Hematopoietic multipotent progenitor cell treated with erythropoietin and hydrocortisone succinate and interleukin-3 and kit ligand, for 15 days (in vitro differentiated cells): ENCODE results near the gene BRD4.

Experiments used
- DNase-seq: peaks from one replicate; pipeline ENCODE4 v3.0.0-alpha.2; 2015; ENCODE audit warnings: low spot score

The BRD4 gene

DNA sequence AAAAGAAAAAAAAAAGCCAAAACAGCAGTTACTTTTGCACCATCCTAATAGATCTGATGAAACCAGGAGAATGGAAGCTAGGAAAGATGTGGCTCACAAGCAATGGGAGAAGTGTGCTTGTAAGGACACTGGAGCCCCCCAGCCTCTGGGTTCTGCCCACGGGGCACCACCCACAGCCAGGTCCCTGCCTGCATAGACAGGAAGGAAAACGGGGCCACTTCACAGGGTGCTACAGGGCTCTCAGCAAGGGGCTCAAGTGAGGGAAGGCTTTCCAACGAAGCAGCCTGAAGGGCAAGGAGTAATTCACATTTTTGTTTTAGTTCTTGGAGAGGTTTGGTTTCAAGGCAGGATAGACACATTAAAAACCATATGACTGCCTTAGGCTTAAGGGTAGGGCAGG lies 42.7 kb downstream of the BRD4 start:
- no peak for DNase-seq

DNA sequence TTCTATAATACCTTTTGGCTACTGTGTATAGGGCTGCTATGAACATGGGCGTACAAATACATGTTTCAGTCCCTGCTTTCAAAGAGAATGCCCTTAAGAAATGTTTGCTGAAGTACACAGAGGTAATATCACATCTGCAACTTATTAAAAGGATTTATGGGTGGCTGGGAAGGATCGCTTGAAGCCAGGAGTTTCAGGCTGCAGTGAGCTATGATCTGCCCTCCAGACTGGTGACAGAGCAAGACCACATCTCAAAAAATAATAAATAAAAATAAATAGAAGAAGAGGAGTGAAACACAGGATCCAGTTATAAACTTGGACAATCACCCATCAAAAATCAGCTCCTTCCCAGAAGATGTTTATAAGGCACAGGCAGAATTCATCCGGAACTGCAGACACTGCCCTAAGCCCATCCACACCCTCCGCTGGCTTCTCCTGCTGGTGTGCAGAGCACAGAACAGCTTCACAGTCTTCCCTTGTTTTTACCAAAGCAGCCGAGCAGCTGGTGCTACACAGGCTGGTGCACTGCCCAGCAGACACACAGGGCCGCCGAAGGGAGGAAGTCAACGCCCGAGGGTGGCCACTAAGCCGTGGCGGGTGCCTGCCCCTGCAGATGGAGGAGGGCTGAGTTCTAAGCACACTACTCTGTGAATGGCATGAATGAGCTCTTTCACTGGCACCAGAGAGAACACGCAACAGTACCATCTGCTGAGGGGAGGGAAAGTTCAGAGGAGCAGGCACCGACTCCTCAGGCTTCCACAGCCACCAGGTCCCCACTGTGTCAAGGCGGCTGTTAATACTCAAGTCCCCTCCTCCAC lies 44.0 kb downstream of the BRD4 start:
- DNase-seq, result no peak

DNA sequence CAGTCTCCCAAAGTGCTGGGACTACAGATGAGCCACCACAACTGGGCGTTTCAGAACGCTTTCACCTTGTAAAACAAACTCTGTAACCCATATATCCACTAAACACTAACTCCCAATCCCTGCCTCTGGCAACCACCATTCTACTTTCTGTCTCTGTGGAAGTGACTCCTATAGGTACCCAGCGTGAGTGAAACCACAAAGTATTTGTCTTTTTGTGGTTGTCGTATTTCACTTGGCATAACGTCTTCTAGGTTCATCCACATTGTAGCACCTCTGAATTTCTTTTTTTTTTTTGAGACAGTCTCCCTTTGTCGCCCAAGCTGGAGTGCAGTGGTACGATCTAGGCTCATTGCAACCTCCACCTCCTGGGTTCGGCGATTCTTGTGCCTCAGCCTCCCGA lies 44.8 kb downstream of the BRD4 start:
- no peak for DNase-seq

DNA sequence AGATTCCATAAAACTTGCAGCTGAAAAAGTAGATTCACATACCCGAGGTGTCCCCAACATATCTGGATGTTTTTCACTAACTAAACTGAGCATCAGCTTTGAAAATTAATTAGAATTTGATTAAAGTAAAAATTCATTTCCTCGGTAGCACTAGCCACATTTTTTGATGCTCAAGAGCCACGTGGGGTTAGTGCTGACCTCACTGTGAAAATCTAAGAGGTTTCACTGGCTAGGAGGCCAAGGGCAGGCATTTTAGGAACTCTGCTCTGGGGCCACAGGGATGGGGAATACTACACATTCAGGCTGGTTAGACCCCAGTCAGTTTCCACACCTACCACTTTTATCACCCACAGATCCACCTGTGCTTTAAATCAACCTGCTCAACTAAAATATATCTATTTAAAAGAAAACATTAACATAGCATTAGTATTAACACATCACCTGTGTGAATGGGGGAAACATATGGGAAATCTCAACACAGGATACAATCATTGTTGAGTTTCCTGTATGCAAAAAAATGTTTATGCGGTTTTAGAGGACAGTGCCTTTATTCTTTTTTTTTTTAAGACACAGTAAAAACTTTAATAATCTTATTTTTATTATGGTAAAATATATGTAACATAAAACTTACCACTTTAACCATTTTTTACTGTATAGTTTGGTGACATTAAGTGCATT lies 45.5 kb downstream of the BRD4 start:
- no peak for DNase-seq

DNA sequence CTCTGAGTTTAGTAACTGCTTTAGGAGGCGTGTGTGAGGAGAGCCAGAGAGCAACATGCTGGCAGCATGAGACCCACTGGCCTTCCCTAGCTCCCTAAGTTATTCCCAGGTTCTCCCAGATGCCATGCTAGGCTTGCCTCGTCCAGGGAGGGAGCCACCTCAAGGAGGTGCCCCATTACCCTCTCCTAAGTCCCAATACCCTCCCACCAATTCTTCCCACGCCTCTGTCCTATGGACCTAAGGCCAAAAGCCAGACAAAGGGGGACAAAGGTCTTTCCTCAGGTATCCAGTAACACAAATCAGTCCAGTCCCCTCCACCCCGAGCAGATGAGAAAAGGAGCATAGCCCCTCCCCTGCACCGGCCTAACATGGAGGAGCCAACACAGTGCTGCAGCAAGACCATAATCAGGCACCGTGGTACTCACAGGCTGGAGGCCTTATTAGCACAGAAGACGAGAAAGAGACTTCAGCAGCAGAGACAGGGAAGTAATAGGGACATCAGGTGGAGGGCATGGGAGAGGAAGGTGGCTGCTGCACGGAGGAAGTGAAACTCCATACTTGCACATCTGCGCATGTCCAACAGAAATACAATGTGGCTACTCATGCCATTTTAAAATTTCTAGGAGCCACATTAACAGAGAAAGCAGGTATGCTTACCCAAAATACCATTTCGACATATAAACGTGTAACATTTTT lies 46.3 kb downstream of the BRD4 start:
- DNase-seq, result no peak

DNA sequence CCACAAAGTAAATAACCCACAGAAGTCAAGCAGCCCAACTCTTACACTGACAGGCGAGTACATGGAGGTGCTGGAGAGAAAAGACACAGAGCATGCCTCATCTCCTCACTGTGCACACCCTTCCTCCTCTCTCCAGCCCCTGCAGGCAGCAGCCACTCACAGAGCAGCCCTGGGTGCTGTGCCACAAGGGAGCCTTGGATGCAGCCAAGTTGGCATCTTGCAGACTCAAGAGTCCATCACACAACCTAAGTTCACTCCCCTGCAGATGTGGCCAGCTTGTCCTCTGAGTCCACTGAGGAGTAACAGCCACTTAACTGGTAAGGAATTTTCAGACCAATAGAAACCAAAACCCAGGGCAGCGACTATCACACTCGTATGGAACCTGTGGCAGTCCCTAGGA lies 47.4 kb downstream of the BRD4 start:
- no peak for DNase-seq

DNA sequence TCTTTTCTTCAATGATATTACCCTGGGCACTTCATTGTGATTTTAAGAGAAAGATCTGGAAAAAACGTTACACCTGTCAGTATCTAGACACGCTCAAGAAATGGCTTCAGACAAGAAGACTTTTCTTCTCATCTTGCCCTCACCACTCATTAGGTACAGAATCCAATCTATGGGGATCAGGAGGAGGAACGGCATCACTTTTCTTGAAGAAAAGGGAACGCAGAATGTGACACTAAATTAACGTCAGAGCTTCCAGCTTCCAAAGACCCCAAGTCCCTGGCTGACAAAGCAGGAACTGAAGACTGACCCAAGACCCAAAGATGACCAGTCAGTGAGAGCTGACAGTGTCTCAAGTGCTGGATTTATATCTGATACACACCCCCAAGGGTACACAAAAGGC lies 48.2 kb downstream of the BRD4 start:
- DNase-seq, result no peak

DNA sequence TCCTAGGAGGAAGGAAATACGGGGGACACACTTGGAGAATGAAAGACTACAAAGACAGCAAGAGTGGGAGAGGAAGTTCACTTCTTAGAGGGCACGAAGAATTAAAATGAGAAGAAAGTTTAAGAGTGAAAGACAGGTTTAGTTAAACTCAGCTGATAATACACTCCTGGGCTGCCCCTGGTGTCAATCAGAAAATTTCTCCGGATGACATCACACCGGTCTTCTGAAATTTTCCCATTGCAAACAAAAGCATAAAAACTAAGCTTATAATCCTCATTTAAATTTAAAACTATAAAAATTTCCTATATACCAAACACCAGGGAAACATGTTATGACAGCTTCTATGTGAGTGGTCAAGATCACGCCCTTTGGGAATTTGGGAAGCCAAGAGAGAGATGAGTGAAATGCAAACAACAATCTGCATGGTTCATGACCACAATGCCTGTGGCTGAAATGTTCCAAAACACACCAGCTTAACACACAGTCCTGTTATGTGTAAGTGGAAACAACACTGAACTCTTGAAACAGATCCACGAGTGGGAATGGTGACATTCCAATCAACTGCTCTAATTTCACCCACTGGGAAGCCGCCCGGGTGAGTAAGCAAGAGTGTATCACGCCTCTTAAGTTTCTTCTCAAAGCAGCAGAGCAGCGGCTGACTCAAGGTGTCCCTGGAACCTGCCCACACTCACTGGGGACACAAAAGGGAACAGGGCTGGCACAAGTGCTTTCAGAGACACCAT lies 49.0 kb downstream of the BRD4 start:
- no peak for DNase-seq

DNA sequence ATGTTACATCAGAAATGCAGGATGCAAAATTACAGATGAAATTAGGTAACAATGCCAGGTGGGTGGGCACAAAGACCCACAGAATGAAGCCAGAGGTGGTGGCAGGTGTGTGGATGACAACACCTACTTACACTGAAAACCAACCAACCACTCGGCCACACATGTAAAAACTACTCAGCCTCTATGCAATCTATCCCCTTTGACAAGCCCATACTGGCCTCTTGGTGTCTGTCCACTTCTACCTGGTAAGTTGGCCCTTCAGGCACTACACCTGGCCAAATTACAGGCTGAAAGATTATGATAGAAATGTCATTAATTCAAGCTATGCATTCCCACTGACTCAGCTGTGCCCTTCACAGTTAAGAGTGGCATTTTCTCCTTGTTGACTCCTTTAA lies 50.0 kb downstream of the BRD4 start:
- no peak for DNase-seq

DNA sequence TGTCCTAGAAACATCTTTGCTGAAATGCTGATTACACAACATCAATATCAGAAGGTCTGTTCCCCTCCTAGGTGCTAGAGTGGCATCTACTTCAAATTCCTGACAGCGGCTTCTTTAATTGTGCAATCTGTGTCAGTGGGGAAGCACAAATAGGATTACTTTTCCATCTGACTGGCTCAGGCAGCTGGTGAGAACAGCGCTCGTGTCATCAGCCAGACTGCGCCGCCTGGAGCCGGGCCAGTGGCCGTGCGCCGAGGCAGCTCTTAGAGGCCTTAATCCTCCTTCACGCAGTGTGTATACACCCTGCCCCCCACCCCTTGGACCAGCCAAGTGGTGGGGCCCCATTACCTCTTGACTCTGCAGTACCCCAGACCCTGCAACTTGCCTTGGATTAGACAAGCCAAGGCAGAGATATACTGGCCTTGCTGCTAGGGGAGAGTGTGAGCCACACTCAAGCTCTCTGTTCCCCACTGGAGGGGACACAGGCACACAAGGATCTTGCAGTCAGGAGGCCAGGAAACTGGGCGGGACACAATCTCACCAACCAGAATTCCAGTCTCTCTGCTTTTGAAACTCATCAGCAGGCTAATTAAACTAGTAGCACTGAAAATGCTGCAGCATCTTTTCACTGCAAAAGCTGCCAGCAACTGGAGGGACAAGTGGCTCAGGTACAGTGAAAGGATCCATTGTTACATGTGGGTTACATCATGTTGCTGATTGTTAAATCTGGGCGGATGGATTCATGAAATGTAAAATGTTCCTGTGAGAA lies 51.2 kb downstream of the BRD4 start:
- DNase-seq, result no peak

DNA sequence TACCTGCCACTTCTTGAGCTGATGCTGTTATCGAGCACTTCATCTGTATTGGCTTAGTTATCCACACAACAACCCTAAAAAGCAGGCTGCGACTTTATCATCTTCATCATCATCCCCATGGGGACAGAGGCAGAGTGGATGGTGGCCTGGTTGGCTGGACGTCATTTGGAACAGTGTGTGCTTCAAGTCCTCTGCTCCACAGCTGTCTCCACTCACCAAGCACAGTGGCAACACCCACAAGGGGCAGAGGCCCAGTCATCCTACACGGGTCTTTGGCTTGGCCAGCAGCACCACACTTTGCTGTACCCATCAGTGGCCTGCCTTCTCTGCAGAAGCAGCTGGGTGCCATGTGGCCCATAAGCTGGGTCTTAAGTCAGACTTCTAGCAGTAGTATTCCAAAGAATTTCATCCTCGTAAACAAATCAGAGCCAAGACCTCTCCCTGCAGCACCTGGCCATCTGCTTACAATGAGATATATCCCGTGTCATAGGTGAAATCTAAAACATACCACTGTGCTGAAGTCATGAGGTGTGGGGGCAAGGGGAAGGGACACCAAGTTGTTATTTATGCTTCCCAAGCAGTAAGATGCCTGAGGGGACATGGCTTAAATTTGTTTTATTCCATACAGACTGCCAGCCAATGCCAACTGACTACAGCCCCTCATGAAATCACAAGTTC lies 52.2 kb downstream of the BRD4 start:
- DNase-seq, result no peak

DNA sequence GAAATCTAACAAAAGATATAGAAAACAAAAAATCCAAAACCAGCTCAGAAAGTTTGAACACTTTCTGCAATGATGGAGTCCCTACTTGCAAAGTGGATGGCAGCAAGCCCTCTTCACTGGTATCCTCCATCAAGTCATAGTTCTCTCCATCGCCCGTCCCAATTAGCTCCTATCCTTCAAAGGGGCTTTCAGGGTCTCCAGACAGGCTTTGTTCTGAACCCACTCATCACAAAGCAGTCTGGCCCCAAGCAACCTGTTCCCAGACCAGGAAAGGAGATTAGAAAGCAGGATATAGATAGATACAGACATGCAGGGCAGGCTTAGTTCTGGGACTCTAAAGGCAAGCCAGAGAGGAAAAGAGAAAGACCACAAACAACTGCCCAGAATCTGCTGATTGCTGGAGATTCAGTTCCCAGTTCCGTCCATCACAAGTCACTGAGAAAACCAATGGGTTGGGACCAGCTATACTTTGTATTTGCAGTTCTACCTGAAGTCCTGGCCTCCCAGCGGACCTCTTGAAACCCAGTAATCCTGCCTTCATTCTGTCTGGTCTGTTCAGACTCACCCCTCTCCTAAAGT lies 52.9 kb downstream of the BRD4 start:
- no peak for DNase-seq

DNA sequence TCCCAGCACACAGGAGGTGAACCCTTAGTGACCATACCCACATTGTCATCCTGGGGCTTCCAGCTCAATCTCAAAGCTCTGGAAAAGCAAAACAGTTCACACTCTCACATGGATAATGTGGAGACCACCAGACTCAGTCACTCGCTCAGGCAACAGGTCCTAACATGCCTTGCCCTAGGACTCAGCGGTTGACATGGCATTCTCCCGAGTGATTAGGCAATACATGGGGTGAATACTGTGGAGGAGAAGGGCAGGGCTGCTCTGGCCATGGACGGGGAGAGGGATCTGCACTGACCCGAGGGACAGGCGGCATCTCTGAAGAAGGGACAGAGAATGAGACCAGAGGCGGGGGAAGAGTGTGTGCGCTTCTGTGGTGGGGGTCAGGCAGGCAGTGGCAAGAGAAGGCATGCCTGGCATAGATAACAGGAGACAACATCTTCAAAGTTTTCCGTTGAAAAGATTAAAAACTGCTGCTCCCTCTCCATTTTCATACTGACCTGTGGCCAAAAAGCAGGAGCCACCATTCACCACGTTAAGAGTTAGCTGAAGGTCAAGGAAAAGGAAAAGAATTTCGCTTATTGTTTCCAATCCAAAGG lies 55.6 kb downstream of the BRD4 start:
- no peak for DNase-seq

DNA sequence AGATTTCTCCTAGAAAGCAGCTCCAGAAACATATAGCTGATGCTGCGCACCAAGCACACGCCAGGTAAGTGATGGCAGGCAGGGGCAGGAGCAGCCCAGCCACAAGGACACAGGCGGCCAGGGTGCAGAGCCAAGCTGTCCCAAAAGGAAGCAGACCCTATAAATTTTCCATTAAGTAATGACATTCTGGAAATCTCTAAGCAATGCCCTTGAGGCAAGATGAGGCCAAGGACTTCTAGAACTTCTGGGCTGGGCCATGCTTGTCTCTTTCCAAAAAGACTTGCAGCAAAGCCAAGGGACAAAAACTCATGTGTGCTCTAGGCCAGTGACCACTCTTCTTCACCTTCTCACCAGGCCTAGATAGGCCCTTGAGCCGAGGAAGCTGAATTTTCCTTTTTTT lies 57.9 kb downstream of the BRD4 start:
- no peak for DNase-seq

DNA sequence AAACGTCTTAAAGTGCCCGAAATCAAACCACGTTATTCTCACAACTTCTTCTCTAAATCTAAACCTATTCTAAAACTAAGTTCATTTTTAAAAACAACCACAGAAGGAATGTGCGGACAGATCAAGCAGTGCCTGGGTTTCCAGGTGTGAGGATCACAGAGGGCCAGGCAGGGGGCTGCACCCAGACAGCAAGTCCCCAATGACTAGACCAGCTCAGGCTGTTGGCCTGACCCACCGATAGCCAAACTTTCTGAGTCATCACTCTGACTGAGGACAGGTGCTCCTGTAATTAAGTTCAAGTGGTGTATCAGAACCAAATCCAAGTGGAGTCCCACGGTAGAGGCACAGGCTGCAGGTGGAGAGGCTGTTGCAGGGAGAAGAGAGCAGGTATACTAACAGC lies 62.5 kb downstream of the BRD4 start:
- no peak for DNase-seq

DNA sequence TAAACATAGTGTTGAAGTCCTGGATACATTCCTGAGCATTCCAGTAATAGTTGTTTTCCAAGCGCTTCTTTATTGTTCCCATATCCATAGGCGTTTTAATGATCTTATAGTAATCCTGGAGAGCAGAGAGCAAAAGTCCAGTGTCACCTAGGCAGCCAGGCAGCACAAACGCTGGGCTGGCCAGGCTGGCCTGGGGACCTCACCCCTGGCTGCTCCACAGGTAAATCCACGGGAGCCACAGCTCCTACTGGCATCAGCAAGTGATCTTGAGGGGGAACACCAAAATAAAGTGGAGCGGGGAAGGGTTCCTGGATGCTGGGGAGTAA lies 63.4 kb downstream of the BRD4 start:
- no peak for DNase-seq

DNA sequence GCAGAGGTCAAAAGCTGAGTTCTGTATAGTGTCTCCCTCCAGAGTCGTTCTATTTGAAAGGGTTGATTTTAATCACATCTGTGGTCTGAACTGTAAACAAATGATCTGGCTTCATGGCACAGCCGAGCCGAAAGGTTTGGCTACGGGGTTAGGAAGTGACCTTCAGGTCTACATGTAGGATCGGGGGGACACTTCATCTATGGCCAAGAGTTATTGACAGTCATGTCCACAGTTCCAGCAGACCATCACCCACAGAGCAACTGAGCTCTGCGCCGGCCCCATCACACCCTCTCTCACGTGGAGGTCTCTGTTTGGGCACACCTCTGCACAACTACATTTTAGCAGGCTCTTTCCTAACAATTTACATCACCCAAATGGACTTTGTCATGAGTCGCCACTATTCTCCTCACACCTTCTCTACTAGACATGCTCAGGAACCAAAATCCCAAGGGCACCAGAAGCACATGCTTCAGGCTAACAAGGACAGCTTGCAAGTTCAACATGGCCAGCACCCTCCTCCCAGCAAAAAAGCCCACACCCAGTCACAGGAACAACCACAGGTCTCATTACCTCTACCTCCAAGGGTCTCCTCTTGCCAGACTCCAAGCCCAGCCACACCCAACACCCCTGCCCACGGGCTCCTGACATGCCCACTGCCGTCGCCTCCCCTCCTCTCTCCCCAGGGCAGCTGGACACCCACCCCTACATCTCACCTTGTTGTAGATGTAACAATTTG lies 64.0 kb downstream of the BRD4 start:
- DNase-seq, result no peak

DNA sequence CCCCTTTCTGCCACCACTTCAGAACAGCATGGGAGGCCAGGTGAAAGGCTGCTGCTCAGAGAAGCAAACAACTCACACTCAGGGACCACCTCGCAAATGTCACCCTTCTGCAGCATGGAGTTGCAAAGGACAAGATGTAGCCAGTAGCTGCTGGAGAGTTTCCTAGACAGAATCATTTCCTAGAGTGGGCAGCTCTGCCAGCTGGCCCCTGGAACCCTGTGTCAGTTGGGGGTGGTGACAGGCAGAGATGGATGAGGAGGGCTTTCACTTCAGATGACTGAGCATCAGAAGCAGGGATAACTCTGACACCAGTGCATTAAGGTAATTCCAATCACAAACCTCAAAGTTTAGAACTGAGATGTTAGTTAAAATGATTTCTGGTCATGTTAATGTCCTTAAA lies 65.7 kb downstream of the BRD4 start:
- DNase-seq, result no peak

DNA sequence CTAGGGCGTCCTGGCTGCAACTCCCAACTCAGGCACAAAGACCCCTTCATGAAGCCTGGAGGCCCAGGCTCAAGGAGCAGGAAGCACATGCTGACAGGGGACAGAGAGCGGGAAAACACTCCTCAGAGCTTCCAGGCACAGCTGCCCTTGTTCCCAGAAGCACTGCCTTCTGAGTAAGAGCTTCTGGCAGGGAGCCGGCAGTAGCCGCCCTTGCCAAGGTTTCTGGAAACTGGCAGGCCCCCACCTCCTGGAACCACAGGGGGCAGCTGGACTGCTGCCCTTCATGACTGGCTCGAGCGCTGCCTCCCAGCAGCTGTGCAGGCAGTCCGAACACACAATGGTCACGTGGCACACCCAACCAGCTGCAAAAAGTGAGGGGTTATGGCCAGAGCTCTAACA lies 66.5 kb downstream of the BRD4 start:
- DNase-seq, result peak; percentile 43
